HEK293 (cell line): Measurements from ENCODE around the gene SERINC3.

Experiments used
- CTCF ChIA-PET: fragments of 350-600 bp; formaldehyde crosslinking; extraction: SDS; loops from one replicate; lab custom pipeline; 2021; ENCODE audit warnings: antibody characterized with exemption; lab: Yijun Ruan, JAX
- POLR2A ChIA-PET: fragments of 300-600 bp; formaldehyde crosslinking; extraction: SDS; loops from one replicate; lab custom pipeline; 2020; ENCODE audit warnings: antibody characterized with exemption, inconsistent platforms; lab: Yijun Ruan, JAX
- H3K27ac ChIP-seq: fragments of 200-500 bp; sonication (Bioruptor generic); 2 replicates; pipeline ENCODE4 v1.5.1; 2014; ENCODE audit warnings: low read depth, low read length, control low read depth, inconsistent platforms; ENCODE audit errors: extremely low read depth
- H3K36me3 ChIP-seq, 2 experiments: fragments of 200-500 bp in 1 of 2; sonication (Bioruptor generic) in 1 of 2; 1 replicate in 1 of 2; 2 replicates in 1 of 2; pipeline ENCODE4 v1.5.1; 2014 to 2017; ENCODE audit warnings: inconsistent platforms in 2 of 2, low read length in 2 of 2; ENCODE audit not compliant: control insufficient read depth in 2 of 2, insufficient read depth in 1 of 2
- H3K4me1 ChIP-seq: fragments of 200-500 bp; sonication (Bioruptor generic); 2 replicates; pipeline ENCODE4 v1.5.1; 2014; ENCODE audit warnings: mild to moderate bottlenecking, low read length, inconsistent platforms; ENCODE audit not compliant: control insufficient read depth, insufficient read depth
- H3K4me3 ChIP-seq: 2 replicates; pipeline ENCODE4 v1.5.1; 2011; ENCODE audit warnings: low read depth, mild to moderate bottlenecking, control low read depth, low read length, moderate library complexity
- H3K9me3 ChIP-seq: fragments of 200-500 bp; sonication (Bioruptor generic); 2 replicates; pipeline ENCODE4 v1.5.1; 2014; ENCODE audit warnings: low read depth, low read length, inconsistent platforms; ENCODE audit not compliant: control insufficient read depth, insufficient read depth
- GLI4 ChIP-seq: fragments of 450-650 bp; formaldehyde crosslinking; IDR thresholded peaks from 2 replicates; pipeline ENCODE4 v1.5.1; 2016; ENCODE audit warnings: missing biosample characterization, missing genetic modification characterization
- ZBTB7A ChIP-seq: fragments of 450-650 bp; formaldehyde crosslinking; IDR thresholded peaks from 2 replicates; pipeline ENCODE4 v1.5.1; 2016; ENCODE audit warnings: low read depth, missing biosample characterization, missing genetic modification characterization
- ZEB2 ChIP-seq: fragments of 450-650 bp; formaldehyde crosslinking; IDR thresholded peaks from 2 replicates; pipeline ENCODE4 v1.5.1; 2016; ENCODE audit warnings: missing biosample characterization, missing genetic modification characterization
- ZFP69B ChIP-seq: fragments of 450-650 bp; formaldehyde crosslinking; IDR thresholded peaks from 2 replicates; pipeline ENCODE4 v1.5.1; 2016; ENCODE audit warnings: missing biosample characterization, missing genetic modification characterization
- ZIC2 ChIP-seq: fragments of 450-650 bp; formaldehyde crosslinking; IDR thresholded peaks from 2 replicates; pipeline ENCODE4 v1.5.1; 2016; ENCODE audit warnings: missing biosample characterization, missing genetic modification characterization
- ZNF114 ChIP-seq: fragments of 450-650 bp; formaldehyde crosslinking; IDR thresholded peaks from 2 replicates; pipeline ENCODE4 v1.5.0; 2017; ENCODE audit warnings: missing biosample characterization, missing genetic modification characterization
- ZNF146 ChIP-seq: fragments of 450-650 bp; formaldehyde crosslinking; IDR thresholded peaks from 2 replicates; pipeline ENCODE4 v1.5.1; 2016; ENCODE audit warnings: missing biosample characterization, missing genetic modification characterization
- ZNF155 ChIP-seq: fragments of 450-650 bp; formaldehyde crosslinking; IDR thresholded peaks from 2 replicates; pipeline ENCODE4 v1.5.1; 2016; ENCODE audit warnings: missing biosample characterization, missing genetic modification characterization
- ZNF157 ChIP-seq: fragments of 450-650 bp; formaldehyde crosslinking; IDR thresholded peaks from 2 replicates; pipeline ENCODE4 v1.5.1; 2016; ENCODE audit warnings: missing biosample characterization, missing genetic modification characterization
- ZNF223 ChIP-seq: fragments of 450-650 bp; formaldehyde crosslinking; IDR thresholded peaks from 2 replicates; pipeline ENCODE4 v1.5.1; 2016; ENCODE audit warnings: missing biosample characterization, missing genetic modification characterization
- ZNF274 ChIP-seq, 2 experiments: fragments of 200-500 bp in 1 of 2; fragments of 450-650 bp in 1 of 2; sonication (Bioruptor generic) in 1 of 2; formaldehyde crosslinking in 1 of 2; IDR thresholded peaks; 2 replicates each; pipeline versions ENCODE4 v1.5.1 to v1.6.1; 2014 to 2016; ENCODE audit warnings: borderline replicate concordance in 1 of 2, inconsistent platforms in 1 of 2, low read length in 1 of 2, missing biosample characterization in 1 of 2, missing genetic modification characterization in 1 of 2
- ZNF416 ChIP-seq: fragments of 450-650 bp; formaldehyde crosslinking; IDR thresholded peaks from 2 replicates; pipeline ENCODE4 v1.5.1; 2016; ENCODE audit warnings: missing biosample characterization, missing genetic modification characterization
- ZNF514 ChIP-seq: fragments of 450-650 bp; formaldehyde crosslinking; IDR thresholded peaks from 2 replicates; pipeline ENCODE4 v1.5.1; 2016; ENCODE audit warnings: missing biosample characterization, missing genetic modification characterization
- ZNF555 ChIP-seq: fragments of 450-650 bp; formaldehyde crosslinking; conservative IDR thresholded peaks from 2 replicates; pipeline ENCODE4 v1.5.1; 2017; ENCODE audit warnings: missing biosample characterization, mild to moderate bottlenecking, missing genetic modification characterization, inconsistent platforms
- ZNF560 ChIP-seq: fragments of 450-650 bp; formaldehyde crosslinking; IDR thresholded peaks from 2 replicates; pipeline ENCODE4 v1.5.1; 2017; ENCODE audit warnings: missing biosample characterization, missing genetic modification characterization, borderline replicate concordance
- ZNF623 ChIP-seq: fragments of 450-650 bp; formaldehyde crosslinking; IDR thresholded peaks from 2 replicates; pipeline ENCODE4 v1.5.1; 2016; ENCODE audit warnings: missing biosample characterization, missing genetic modification characterization
- ZNF660 ChIP-seq: fragments of 450-650 bp; IDR thresholded peaks from 2 replicates; pipeline ENCODE4 v1.5.1; 2018; ENCODE audit warnings: missing biosample characterization, mild to moderate bottlenecking, missing genetic modification characterization
- ZNF843 ChIP-seq: fragments of 450-650 bp; formaldehyde crosslinking; IDR thresholded peaks from 2 replicates; pipeline ENCODE4 v1.5.1; 2016; ENCODE audit warnings: missing biosample characterization, missing genetic modification characterization
- TF ChIP-seq, protein P1 (sequence below): fragments of 450-650 bp; formaldehyde crosslinking; IDR thresholded peaks from 2 replicates; pipeline ENCODE4 v1.5.1; 2016; ENCODE audit warnings: missing biosample characterization, missing genetic modification characterization, low read depth
- TF ChIP-seq, protein P2 (sequence below): fragments of 450-650 bp; formaldehyde crosslinking; IDR thresholded peaks from 2 replicates; pipeline ENCODE4 v1.5.1; 2017; ENCODE audit warnings: missing biosample characterization, missing genetic modification characterization

The SERINC3 gene

GRCh38 chr20:44494266-44494665, 27.6 kb downstream of the SERINC3 start:
- no peak overlapping the region for H3K27ac ChIP-seq

GRCh38 chr20:44491635-44492395, 30.1 kb downstream of the SERINC3 start:
- no peak overlapping the region for H3K4me3 ChIP-seq
- TF ChIP-seq ZNF223 (tag by site-specific recombination) = no peak
- TF ChIP-seq, protein P1, sequence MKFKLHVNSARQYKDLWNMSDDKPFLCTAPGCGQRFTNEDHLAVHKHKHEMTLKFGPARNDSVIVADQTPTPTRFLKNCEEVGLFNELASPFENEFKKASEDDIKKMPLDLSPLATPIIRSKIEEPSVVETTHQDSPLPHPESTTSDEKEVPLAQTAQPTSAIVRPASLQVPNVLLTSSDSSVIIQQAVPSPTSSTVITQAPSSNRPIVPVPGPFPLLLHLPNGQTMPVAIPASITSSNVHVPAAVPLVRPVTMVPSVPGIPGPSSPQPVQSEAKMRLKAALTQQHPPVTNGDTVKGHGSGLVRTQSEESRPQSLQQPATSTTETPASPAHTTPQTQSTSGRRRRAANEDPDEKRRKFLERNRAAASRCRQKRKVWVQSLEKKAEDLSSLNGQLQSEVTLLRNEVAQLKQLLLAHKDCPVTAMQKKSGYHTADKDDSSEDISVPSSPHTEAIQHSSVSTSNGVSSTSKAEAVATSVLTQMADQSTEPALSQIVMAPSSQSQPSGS (tag by site-specific recombination) = no peak
- no peak for TF ChIP-seq ZNF843 (tag by site-specific recombination)
- TF ChIP-seq ZIC2 (tag by site-specific recombination) = peak; percentile 67
- no peak for TF ChIP-seq ZNF560 (tag by site-specific recombination)
- no peak for TF ChIP-seq ZFP69B (tag by site-specific recombination)
- no peak for TF ChIP-seq ZNF555 (tag by site-specific recombination)
- TF ChIP-seq, protein P2, sequence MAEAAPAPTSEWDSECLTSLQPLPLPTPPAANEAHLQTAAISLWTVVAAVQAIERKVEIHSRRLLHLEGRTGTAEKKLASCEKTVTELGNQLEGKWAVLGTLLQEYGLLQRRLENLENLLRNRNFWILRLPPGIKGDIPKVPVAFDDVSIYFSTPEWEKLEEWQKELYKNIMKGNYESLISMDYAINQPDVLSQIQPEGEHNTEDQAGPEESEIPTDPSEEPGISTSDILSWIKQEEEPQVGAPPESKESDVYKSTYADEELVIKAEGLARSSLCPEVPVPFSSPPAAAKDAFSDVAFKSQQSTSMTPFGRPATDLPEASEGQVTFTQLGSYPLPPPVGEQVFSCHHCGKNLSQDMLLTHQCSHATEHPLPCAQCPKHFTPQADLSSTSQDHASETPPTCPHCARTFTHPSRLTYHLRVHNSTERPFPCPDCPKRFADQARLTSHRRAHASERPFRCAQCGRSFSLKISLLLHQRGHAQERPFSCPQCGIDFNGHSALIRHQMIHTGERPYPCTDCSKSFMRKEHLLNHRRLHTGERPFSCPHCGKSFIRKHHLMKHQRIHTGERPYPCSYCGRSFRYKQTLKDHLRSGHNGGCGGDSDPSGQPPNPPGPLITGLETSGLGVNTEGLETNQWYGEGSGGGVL (tag by site-specific recombination) = no peak
- no peak for TF ChIP-seq ZNF623 (tag by site-specific recombination)
- TF ChIP-seq, all 188 proteins: peak for 1
- Histone ChIP-seq H3K9me3 (no peaks in the 10 kb centered on the region), H3K36me3 (peaks cover 6 to 90% of the 10 kb centered on the region in 2 experiments), H3K4me1 (no peaks in the 10 kb centered on the region), H3K27ac (no peak overlapping the region)
- POLR2A ChIA-PET = no interaction called here
- CTCF ChIA-PET = interaction anchor here (1.1 to 1.6 kb wide), 2 partner anchors 84 to 118 kb away, joined by 5 read pairs; no protein-coding TSS in a partner anchor

More at GRCh38 chr20:44494266-44494665, 27.6 kb downstream of the SERINC3 start:
- Histone ChIP-seq H3K4me1 (no peaks in the 10 kb centered on the region), H3K9me3 (no peaks in the 10 kb centered on the region), H3K36me3 (peaks cover 3 to 89% of the 10 kb centered on the region in 2 experiments), H3K4me3 (no peak overlapping the region)
- no peak for TF ChIP-seq ZBTB7A (tag by site-specific recombination)
- TF ChIP-seq ZNF114 (tag by site-specific recombination) = no peak
- no peak for TF ChIP-seq ZNF146 (tag by site-specific recombination)
- no peak for TF ChIP-seq ZNF623 (tag by site-specific recombination)
- no peak for TF ChIP-seq ZNF274 (IDR thresholded peaks at IDR 0.05; ENCODE audit: low read length)
- TF ChIP-seq ZNF274 (tag by site-specific recombination; IDR thresholded peaks at IDR 0.05; ENCODE audit: borderline replicate concordance) = no peak
- TF ChIP-seq ZNF157 = no peak
- TF ChIP-seq ZEB2 (tag by site-specific recombination) = no peak
- no peak for TF ChIP-seq ZNF660 (tag by site-specific recombination)
- no peak for TF ChIP-seq GLI4 (tag by site-specific recombination)
- TF ChIP-seq ZNF155 = no peak
- no peak for TF ChIP-seq ZNF416 (tag by site-specific recombination)
- TF ChIP-seq ZNF514 (tag by site-specific recombination) = no peak
- ChIA-PET CTCF (interaction anchor here (0.6 to 1.3 kb wide), 3 partner anchors 8 to 116 kb away, joined by 3 to 6 read pairs (median 3); no protein-coding TSS in a partner anchor), POLR2A (no interaction called here)
